ENCODE data around the gene MTO1.
"Not testable (repeated sequence)": the region's sequence is repeated elsewhere in the genome, so short reads cannot be mapped to it uniquely, and the experiment has no call there.

The MTO1 gene

GRCh38 chr6:73537677-73538076, 76.1 kb downstream of the MTO1 start:
- DNase-seq, result no peak

GRCh38 chr6:73538116-73538779, 76.7 kb downstream of the MTO1 start:
- no peak for DNase-seq

GRCh38 chr6:73542481-73542880, 80.9 kb downstream of the MTO1 start:
- not testable (repeated sequence) for DNase-seq

GRCh38 chr6:73542891-73543290, 81.4 kb downstream of the MTO1 start:
- DNase-seq, result no peak

- no peak for DNase-seq
Observed at GRCh38 chr6:73547036-73547435, 85.5 kb downstream of the MTO1 start.

- no peak for DNase-seq
Observed at GRCh38 chr6:73548458-73549446, 87.2 kb downstream of the MTO1 start.

GRCh38 chr6:73551115-73551514, 89.6 kb downstream of the MTO1 start:
- not testable (repeated sequence) for DNase-seq

- DNase-seq, result not testable (repeated sequence)
Observed at GRCh38 chr6:73555380-73555949, 93.9 kb downstream of the MTO1 start.

- DNase-seq, result no peak
Observed at GRCh38 chr6:73556836-73557235, 95.3 kb downstream of the MTO1 start.

Data from DMS153 (cell line).